ENCODE results near the gene PAPPA.

- TF ChIP-seq CTCF (conservative IDR thresholded peaks at IDR 0.05; ENCODE audit: low read length) (no peak), EZH2phosphoT487 (IDR thresholded peaks at IDR 0.05; ENCODE audit: borderline replicate concordance) (no peak)
Observed at GRCh38 chr9:116319480-116319879, 165.9 kb downstream of the PAPPA start.
